ENCODE results near the gene AIFM3. TPM values are rescaled to one million over a fixed set of nuclear protein-coding genes. Genes with fewer than 3 reads are reported as not detected.

The AIFM3 gene
- polyA plus RNA-seq, 1 donor from 2014 or later, result 1.1 TPM

- Histone ChIP-seq H3K27me3 (ENCODE audit: insufficient read depth, low read depth, low read length) (no peaks in the 10 kb centered on the region), H4K20me1 (ENCODE audit: insufficient read depth) (no peaks in the 10 kb centered on the region), H3K79me2 (replicated peaks; ENCODE audit: insufficient read depth, low read length) (peaks cover 64% of the 10 kb centered on the region), H3K4me3 (ENCODE audit: low read length) (no peak overlapping the region), H3K9ac (ENCODE audit: low read length) (no peak overlapping the region), H3K9me2 (ENCODE audit: insufficient read depth, low read length) (no peaks in the 10 kb centered on the region), H3K27ac (ENCODE audit: low read length) (no peak overlapping the region), H3K4me2 (ENCODE audit: low read length) (no peak overlapping the region), H3K9me3 (ENCODE audit: low read length) (no peaks in the 10 kb centered on the region), H3F3A (ENCODE audit: insufficient read depth, low read length, poor library complexity, severe bottlenecking) (no peaks in the 10 kb centered on the region), H3K36me3 (ENCODE audit: insufficient read depth, low read length) (peaks cover 14% of the 10 kb centered on the region), H2AFZ (ENCODE audit: low read depth, low read length) (no peak overlapping the region)
- TF ChIP-seq RAD21 (conservative IDR thresholded peaks at IDR 0.05) (no peak), POLR2AphosphoS5 (IDR thresholded peaks at IDR 0.05) (no peak), EZH2 (IDR thresholded peaks at IDR 0.05; ENCODE audit: borderline replicate concordance, insufficient read depth, low read length, poor library complexity, severe bottlenecking) (no peak), CTCF (IDR thresholded peaks at IDR 0.05; ENCODE audit: poor library complexity, severe bottlenecking) (no peak), MXI1 (conservative IDR thresholded peaks at IDR 0.05; ENCODE audit: poor library complexity, severe bottlenecking) (no peak), SMC3 (conservative IDR thresholded peaks at IDR 0.05; ENCODE audit: poor library complexity) (no peak), TAF1 (IDR thresholded peaks at IDR 0.05; ENCODE audit: low read depth) (no peak), EP300 (conservative IDR thresholded peaks at IDR 0.05; ENCODE audit: poor library complexity, severe bottlenecking) (no peak)
- TF ChIP-seq, protein P1, sequence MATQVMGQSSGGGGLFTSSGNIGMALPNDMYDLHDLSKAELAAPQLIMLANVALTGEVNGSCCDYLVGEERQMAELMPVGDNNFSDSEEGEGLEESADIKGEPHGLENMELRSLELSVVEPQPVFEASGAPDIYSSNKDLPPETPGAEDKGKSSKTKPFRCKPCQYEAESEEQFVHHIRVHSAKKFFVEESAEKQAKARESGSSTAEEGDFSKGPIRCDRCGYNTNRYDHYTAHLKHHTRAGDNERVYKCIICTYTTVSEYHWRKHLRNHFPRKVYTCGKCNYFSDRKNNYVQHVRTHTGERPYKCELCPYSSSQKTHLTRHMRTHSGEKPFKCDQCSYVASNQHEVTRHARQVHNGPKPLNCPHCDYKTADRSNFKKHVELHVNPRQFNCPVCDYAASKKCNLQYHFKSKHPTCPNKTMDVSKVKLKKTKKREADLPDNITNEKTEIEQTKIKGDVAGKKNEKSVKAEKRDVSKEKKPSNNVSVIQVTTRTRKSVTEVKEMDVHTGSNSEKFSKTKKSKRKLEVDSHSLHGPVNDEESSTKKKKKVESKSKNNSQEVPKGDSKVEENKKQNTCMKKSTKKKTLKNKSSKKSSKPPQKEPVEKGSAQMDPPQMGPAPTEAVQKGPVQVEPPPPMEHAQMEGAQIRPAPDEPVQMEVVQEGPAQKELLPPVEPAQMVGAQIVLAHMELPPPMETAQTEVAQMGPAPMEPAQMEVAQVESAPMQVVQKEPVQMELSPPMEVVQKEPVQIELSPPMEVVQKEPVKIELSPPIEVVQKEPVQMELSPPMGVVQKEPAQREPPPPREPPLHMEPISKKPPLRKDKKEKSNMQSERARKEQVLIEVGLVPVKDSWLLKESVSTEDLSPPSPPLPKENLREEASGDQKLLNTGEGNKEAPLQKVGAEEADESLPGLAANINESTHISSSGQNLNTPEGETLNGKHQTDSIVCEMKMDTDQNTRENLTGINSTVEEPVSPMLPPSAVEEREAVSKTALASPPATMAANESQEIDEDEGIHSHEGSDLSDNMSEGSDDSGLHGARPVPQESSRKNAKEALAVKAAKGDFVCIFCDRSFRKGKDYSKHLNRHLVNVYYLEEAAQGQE (IDR thresholded peaks at IDR 0.05; ENCODE audit: borderline replicate concordance), result no peak
Measured at GRCh38 chr22:20946991-20947390, 20.1 kb upstream of the AIFM3 start.

DNA sequence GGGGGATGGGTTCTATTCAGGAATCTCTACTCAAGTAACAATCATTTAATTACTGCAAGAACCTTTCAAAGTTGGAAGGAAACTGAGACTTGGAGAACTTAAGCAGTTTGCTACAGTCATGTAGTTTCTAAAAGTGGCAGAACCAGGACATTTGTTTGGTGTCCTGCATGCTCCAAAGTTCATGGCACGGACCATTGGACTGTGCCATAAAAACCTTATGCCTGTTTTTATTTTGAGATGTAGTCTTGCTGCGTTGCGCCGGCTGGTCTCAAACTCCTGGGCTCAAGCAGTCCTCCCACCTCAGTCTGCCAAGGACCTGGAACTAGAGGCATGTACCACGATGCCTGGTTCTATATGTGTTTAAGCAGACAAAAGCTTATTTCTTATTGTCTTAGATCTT lies 18.6 kb upstream of the AIFM3 start:
- no peaks in the 10 kb centered on the region for H3F3A ChIP-seq (ENCODE audit: insufficient read depth, low read length, poor library complexity, severe bottlenecking)
- no peak overlapping the region for H3K4me3 ChIP-seq (ENCODE audit: low read length)
- H3K27me3 ChIP-seq (ENCODE audit: insufficient read depth, low read depth, low read length), result no peaks in the 10 kb centered on the region
- no peak overlapping the region for H3K4me2 ChIP-seq (ENCODE audit: low read length)
- H3K9ac ChIP-seq (ENCODE audit: low read length), result no peak overlapping the region
- TF ChIP-seq SMC3 (conservative IDR thresholded peaks at IDR 0.05; ENCODE audit: poor library complexity) (no peak), EZH2 (IDR thresholded peaks at IDR 0.05; ENCODE audit: borderline replicate concordance, insufficient read depth, low read length, poor library complexity, severe bottlenecking) (no peak), CTCF (IDR thresholded peaks at IDR 0.05; ENCODE audit: poor library complexity, severe bottlenecking) (no peak), MXI1 (conservative IDR thresholded peaks at IDR 0.05; ENCODE audit: poor library complexity, severe bottlenecking) (no peak), TAF1 (IDR thresholded peaks at IDR 0.05; ENCODE audit: low read depth) (no peak), POLR2AphosphoS5 (IDR thresholded peaks at IDR 0.05) (no peak), EP300 (conservative IDR thresholded peaks at IDR 0.05; ENCODE audit: poor library complexity, severe bottlenecking) (no peak), RAD21 (conservative IDR thresholded peaks at IDR 0.05) (no peak)
- TF ChIP-seq, protein P1 (IDR thresholded peaks at IDR 0.05; ENCODE audit: borderline replicate concordance), result no peak
- no peak overlapping the region for H2AFZ ChIP-seq (ENCODE audit: low read depth, low read length)
- peaks cover 18% of the 10 kb centered on the region for H3K36me3 ChIP-seq (ENCODE audit: insufficient read depth, low read length)
- H4K20me1 ChIP-seq (ENCODE audit: insufficient read depth), result no peaks in the 10 kb centered on the region
- H3K79me2 ChIP-seq (replicated peaks; ENCODE audit: insufficient read depth, low read length), result peaks cover 50% of the 10 kb centered on the region
- no peaks in the 10 kb centered on the region for H3K9me3 ChIP-seq (ENCODE audit: low read length)
- H3K9me2 ChIP-seq (ENCODE audit: insufficient read depth, low read length), result no peaks in the 10 kb centered on the region
- no peak overlapping the region for H3K27ac ChIP-seq (ENCODE audit: low read length)

All from neural cell (in vitro differentiated cells).